ENCODE data around the gene PRRX1. TPM values are rescaled to one million over a fixed set of nuclear protein-coding genes. Genes with fewer than 3 reads are reported as not detected.

Gene PRRX1
- total RNA-seq, 1 donor from 2014 or later, result 358 TPM

- Mint-ChIP-seq H3K36me3 (ENCODE audit: unreplicated experiment) (peaks cover 33% of the 10 kb centered on the region), H3K4me1 (ENCODE audit: unreplicated experiment) (peaks cover 55% of the 10 kb centered on the region), H3K27ac (ENCODE audit: unreplicated experiment) (peak overlapping the region; percentile 94), H3K4me3 (ENCODE audit: unreplicated experiment) (peak overlapping the region; percentile 90), H3K27me3 (ENCODE audit: unreplicated experiment) (no peaks in the 10 kb centered on the region), H3K9me3 (ENCODE audit: unreplicated experiment) (no peaks in the 10 kb centered on the region)
- TF ChIP-seq CTCF (IDR thresholded peaks at IDR 0.05), result peak; percentile 31
- DNase-seq (ENCODE audit: extremely low spot score, unreplicated experiment), result no peak
These were observed 1.1 kb downstream of the PRRX1 start for GRCh38 chr1:170664828-170665612.

- no peak for TF ChIP-seq CTCF (IDR thresholded peaks at IDR 0.05)
- peaks cover 33% of the 10 kb centered on the region for H3K36me3 Mint-ChIP-seq (ENCODE audit: unreplicated experiment)
- peak overlapping the region; percentile 90 for H3K4me3 Mint-ChIP-seq (ENCODE audit: unreplicated experiment)
- H3K4me1 Mint-ChIP-seq (ENCODE audit: unreplicated experiment), result peaks cover 62% of the 10 kb centered on the region
- H3K27me3 Mint-ChIP-seq (ENCODE audit: unreplicated experiment), result no peaks in the 10 kb centered on the region
- peak overlapping the region; percentile 94 for H3K27ac Mint-ChIP-seq (ENCODE audit: unreplicated experiment)
- DNase-seq (ENCODE audit: extremely low spot score, unreplicated experiment), result no peak
- no peaks in the 10 kb centered on the region for H3K9me3 Mint-ChIP-seq (ENCODE audit: unreplicated experiment)
These were observed 1.7 kb downstream of the PRRX1 start for GRCh38 chr1:170665629-170666028.

GRCh38 chr1:170666541-170667254 lies 2.8 kb downstream of the PRRX1 start:
- peak overlapping the region; percentile 90 for H3K4me3 Mint-ChIP-seq (ENCODE audit: unreplicated experiment)
- peak overlapping the region; percentile 94 for H3K27ac Mint-ChIP-seq (ENCODE audit: unreplicated experiment)
- peaks cover 41% of the 10 kb centered on the region for H3K36me3 Mint-ChIP-seq (ENCODE audit: unreplicated experiment)
- no peaks in the 10 kb centered on the region for H3K9me3 Mint-ChIP-seq (ENCODE audit: unreplicated experiment)
- no peak for DNase-seq (ENCODE audit: extremely low spot score, unreplicated experiment)
- H3K4me1 Mint-ChIP-seq (ENCODE audit: unreplicated experiment), result peaks cover 65% of the 10 kb centered on the region
- no peaks in the 10 kb centered on the region for H3K27me3 Mint-ChIP-seq (ENCODE audit: unreplicated experiment)
- no peak for TF ChIP-seq CTCF (IDR thresholded peaks at IDR 0.05)

GRCh38 chr1:170668209-170669106 lies 4.5 kb downstream of the PRRX1 start:
- H3K27ac Mint-ChIP-seq (ENCODE audit: unreplicated experiment), result peak overlapping the region; percentile 94
- DNase-seq (ENCODE audit: extremely low spot score, unreplicated experiment), result no peak
- no peaks in the 10 kb centered on the region for H3K9me3 Mint-ChIP-seq (ENCODE audit: unreplicated experiment)

More at GRCh38 chr1:170668209-170669106, 4.5 kb downstream of the PRRX1 start:
- TF ChIP-seq CTCF (IDR thresholded peaks at IDR 0.05), result no peak
- peak overlapping the region; percentile 90 for H3K4me3 Mint-ChIP-seq (ENCODE audit: unreplicated experiment)
- no peaks in the 10 kb centered on the region for H3K27me3 Mint-ChIP-seq (ENCODE audit: unreplicated experiment)
- H3K4me1 Mint-ChIP-seq (ENCODE audit: unreplicated experiment), result peaks cover 75% of the 10 kb centered on the region
- peaks cover 48% of the 10 kb centered on the region for H3K36me3 Mint-ChIP-seq (ENCODE audit: unreplicated experiment)
